H1 (cell line): Measurements from ENCODE around the gene MCM3. TPM values are rescaled to one million over a fixed set of nuclear protein-coding genes. Genes with fewer than 3 reads are reported as not detected.

ENCODE experiments used
- CTCF ChIA-PET: fragments of 300-600 bp; sonication (Branson Sonifier 250); formaldehyde crosslinking; loops from one replicate; lab custom pipeline; 2021; ENCODE audit not compliant: partially characterized antibody; lab: Charles Lee
- POLR2A ChIA-PET: fragments of 300-600 bp; sonication (Branson Sonifier 250); formaldehyde crosslinking; loops from one replicate; lab custom pipeline; 2021; ENCODE audit warnings: inconsistent platforms; ENCODE audit not compliant: partially characterized antibody; lab: Charles Lee
- DNase-seq, 2 experiments: peaks; one replicate each; pipeline versions ENCODE4 v3.0.0 to v3.0.0-alpha.2; 2010 to 2022; ENCODE audit warnings: low spot score in 2 of 2, low read depth in 1 of 2, mixed read lengths in 1 of 2
- FAIRE-seq: peaks from 2 replicates; lab custom pipeline; 2011; peaks lifted over from hg19 to GRCh38; lab: Jason Lieb, UNC
- H2AFZ ChIP-seq: 2 replicates; pipeline ENCODE4 v1.8.1; 2012; ENCODE audit warnings: low read length, inconsistent platforms
- H2AK5ac ChIP-seq: 2 replicates; pipeline ENCODE4 v1.6.1; 2013; ENCODE audit warnings: low read depth, low read length
- H2BK120ac ChIP-seq: replicated peaks from 2 replicates; pipeline ENCODE3; 2013; ENCODE audit warnings: low read depth, low read length, inconsistent platforms
- H2BK12ac ChIP-seq: 2 replicates; pipeline ENCODE4 v1.6.1; 2013; ENCODE audit warnings: low read depth, low read length
- H2BK15ac ChIP-seq: 2 replicates; pipeline ENCODE4 v1.6.1; 2013; ENCODE audit warnings: low read length
- H2BK20ac ChIP-seq: 2 replicates; pipeline ENCODE4 v1.6.1; 2013; ENCODE audit warnings: low read length
- H2BK5ac ChIP-seq: 2 replicates; pipeline ENCODE4 v1.6.1; 2013; ENCODE audit warnings: low read depth, low read length
- H3K14ac ChIP-seq: 2 replicates; pipeline ENCODE4 v1.6.1; 2013; ENCODE audit warnings: inconsistent platforms; ENCODE audit not compliant: insufficient read length
- H3K18ac ChIP-seq: 2 replicates; pipeline ENCODE4 v1.6.1; 2013; ENCODE audit warnings: low read length; ENCODE audit errors: extremely low read depth
- H3K23ac ChIP-seq: 2 replicates; pipeline ENCODE4 v1.6.1; 2013; ENCODE audit warnings: inconsistent platforms; ENCODE audit not compliant: insufficient read length
- H3K23me2 ChIP-seq: 2 replicates; pipeline ENCODE4 v1.6.1; 2013; ENCODE audit warnings: low read depth, low read length
- H3K27ac ChIP-seq: 2 replicates; pipeline ENCODE4 v1.6.1; 2011; ENCODE audit warnings: low read depth, low read length, inconsistent platforms
- H3K27me3 ChIP-seq, 4 experiments: replicated peaks in 1 of 4; 1 replicate in 1 of 4; 2 replicates in 3 of 4; pipeline versions ENCODE4 v1.6.1 to v1.8.1; 2011 to 2013; ENCODE audit warnings: low read length in 3 of 4, mild to moderate bottlenecking in 3 of 4, inconsistent platforms in 2 of 4, mixed read lengths in 2 of 4, moderate library complexity in 1 of 4; ENCODE audit not compliant: control insufficient read depth in 3 of 4, insufficient read depth in 3 of 4; ENCODE audit errors: extremely low read depth in 1 of 4
- H3K36me3 ChIP-seq, 4 experiments: 2 replicates each; pipeline versions ENCODE4 v1.6.1 to v1.8.1; 2011 to 2013; ENCODE audit warnings: mild to moderate bottlenecking in 4 of 4, low read length in 3 of 4, moderate library complexity in 2 of 4, control low read depth in 1 of 4, inconsistent platforms in 1 of 4; ENCODE audit not compliant: insufficient read depth in 4 of 4, control insufficient read depth in 2 of 4
- H3K4ac ChIP-seq: replicated peaks from 2 replicates; pipeline ENCODE3; 2013; ENCODE audit warnings: low read length, low read depth, mixed read lengths, inconsistent platforms; ENCODE audit not compliant: insufficient read length
- H3K4me1 ChIP-seq, 4 experiments: replicated peaks in 1 of 4; 1 replicate in 1 of 4; 2 replicates in 3 of 4; pipeline versions ENCODE4 v1.6.1 to v1.8.1; 2011 to 2013; ENCODE audit warnings: low read length in 3 of 4, inconsistent platforms in 2 of 4, mixed read lengths in 1 of 4; ENCODE audit not compliant: insufficient read depth in 4 of 4, control insufficient read depth in 3 of 4
- H3K4me2 ChIP-seq, 2 experiments: 2 replicates each; pipeline versions ENCODE4 v1.6.1 to v1.8.1; 2011 to 2013; ENCODE audit warnings: low read depth in 2 of 2, low read length in 2 of 2, control low read depth in 1 of 2, inconsistent platforms in 1 of 2, mild to moderate bottlenecking in 1 of 2; ENCODE audit not compliant: insufficient read depth in 1 of 2
- H3K4me3 ChIP-seq, 4 experiments: fragments of 200-600, 300-600 bp in 1 of 4; sonication (generic), shearing (Covaris generic), sonication (Bioruptor Twin) in 1 of 4; 2 replicates each; pipeline versions ENCODE4 v1.5.1 to v1.8.1; 2011 to 2016; ENCODE audit warnings: low read length in 4 of 4, low read depth in 3 of 4, control low read depth in 2 of 4, inconsistent platforms in 2 of 4, mild to moderate bottlenecking in 2 of 4, mixed read lengths in 1 of 4, moderate library complexity in 1 of 4; ENCODE audit not compliant: insufficient read depth in 2 of 4; ENCODE audit errors: extremely low read depth in 1 of 4
- H3K56ac ChIP-seq: replicated peaks from 2 replicates; pipeline ENCODE3; 2013; ENCODE audit warnings: low read depth, mild to moderate bottlenecking, mixed read lengths, low read length, inconsistent platforms; ENCODE audit not compliant: insufficient read length
- H3K79me1 ChIP-seq: 2 replicates; pipeline ENCODE4 v1.6.1; 2013; ENCODE audit warnings: low read depth, low read length, control low read depth
- H3K79me2 ChIP-seq, 2 experiments: 2 replicates each; pipeline versions ENCODE4 v1.6.1 to v1.8.1; 2012 to 2013; ENCODE audit warnings: low read length in 2 of 2, mild to moderate bottlenecking in 2 of 2, inconsistent platforms in 1 of 2; ENCODE audit not compliant: insufficient read depth in 2 of 2, control insufficient read depth in 1 of 2
- H3K9ac ChIP-seq, 4 experiments: replicated peaks in 1 of 4; 1 replicate in 1 of 4; 2 replicates in 3 of 4; pipeline versions ENCODE4 v1.6.1 to v1.8.1; 2011 to 2013; ENCODE audit warnings: low read depth in 3 of 4, low read length in 3 of 4, control low read depth in 2 of 4, mild to moderate bottlenecking in 2 of 4, moderate library complexity in 2 of 4, inconsistent platforms in 1 of 4; ENCODE audit errors: extremely low read depth in 1 of 4
- H3K9me3 ChIP-seq, 2 experiments: 2 replicates each; pipeline versions ENCODE4 v1.6.1 to v1.8.1; 2012 to 2013; ENCODE audit warnings: mild to moderate bottlenecking in 2 of 2, moderate library complexity in 2 of 2, control low read depth in 1 of 2, inconsistent platforms in 1 of 2, low read depth in 1 of 2, low read length in 1 of 2, mixed read lengths in 1 of 2; ENCODE audit not compliant: insufficient read depth in 2 of 2
- H4K20me1 ChIP-seq, 2 experiments: replicated peaks in 1 of 2; 2 replicates each; pipeline versions ENCODE3 to v1.8.1; 2011 to 2013; ENCODE audit warnings: inconsistent platforms in 2 of 2, low read length in 2 of 2, mild to moderate bottlenecking in 1 of 2; ENCODE audit not compliant: insufficient read depth in 2 of 2, control insufficient read depth in 1 of 2
- H4K5ac ChIP-seq: 2 replicates; pipeline ENCODE4 v1.6.1; 2013; ENCODE audit warnings: low read length, low read depth, mixed read lengths, inconsistent platforms; ENCODE audit not compliant: insufficient read length
- H4K8ac ChIP-seq: 2 replicates; pipeline ENCODE4 v1.8.0; 2013; ENCODE audit warnings: mild to moderate bottlenecking, moderate library complexity, low read length, inconsistent platforms; ENCODE audit not compliant: insufficient read depth; ENCODE audit errors: extremely low read depth
- H4K91ac ChIP-seq: replicated peaks from 2 replicates; pipeline ENCODE3; 2013; ENCODE audit warnings: low read length, mixed read lengths, inconsistent platforms; ENCODE audit not compliant: insufficient read length
- ATF2 ChIP-seq: IDR thresholded peaks from 2 replicates; pipeline ENCODE4 v1.6.1; 2012; ENCODE audit warnings: low read length, inconsistent platforms
- CTBP2 ChIP-seq: IDR thresholded peaks from 2 replicates; pipeline ENCODE4 v1.7.0; 2011; ENCODE audit warnings: borderline replicate concordance, mild to moderate bottlenecking, moderate library complexity, mixed read lengths, low read length; ENCODE audit not compliant: insufficient read depth, insufficient read length
- EP300 ChIP-seq, 2 experiments: IDR thresholded peaks; 1 replicate in 1 of 2; 2 replicates in 1 of 2; pipeline ENCODE4 v1.6.1; 2011 to 2012; ENCODE audit warnings: low read depth in 2 of 2, low read length in 2 of 2, mild to moderate bottlenecking in 2 of 2, borderline replicate concordance in 1 of 2, inconsistent platforms in 1 of 2, moderate library complexity in 1 of 2
- EZH2 ChIP-seq: fragments of 200-600 bp; sonication (generic); IDR thresholded peaks from 2 replicates; pipeline ENCODE4 v1.7.1; 2012; ENCODE audit warnings: low read depth, mild to moderate bottlenecking, moderate library complexity, low read length, inconsistent platforms; ENCODE audit not compliant: severe bottlenecking
- FOSL1 ChIP-seq: IDR thresholded peaks from 2 replicates; pipeline ENCODE4 v1.6.1; 2011; ENCODE audit warnings: mild to moderate bottlenecking, low read depth, low read length, moderate library complexity; ENCODE audit not compliant: insufficient read depth
- KDM4A ChIP-seq: IDR thresholded peaks from one replicate; pipeline ENCODE4 v1.7.1; 2012; ENCODE audit warnings: low read depth, mild to moderate bottlenecking, moderate library complexity, low read length, inconsistent platforms; ENCODE audit not compliant: severe bottlenecking
- MAFK ChIP-seq: IDR thresholded peaks from 2 replicates; pipeline ENCODE4 v1.6.1; 2012; ENCODE audit warnings: low read depth, mild to moderate bottlenecking, improper control_type of control experiment, low read length
- NANOG ChIP-seq: IDR thresholded peaks from 2 replicates; pipeline ENCODE4 v1.6.1; 2011; ENCODE audit warnings: low read length, low read depth, mild to moderate bottlenecking, inconsistent platforms; ENCODE audit not compliant: insufficient read depth, poor library complexity, severe bottlenecking
- POU5F1 ChIP-seq: IDR thresholded peaks from 2 replicates; pipeline ENCODE4 v1.6.1; 2011; ENCODE audit warnings: low read depth, mild to moderate bottlenecking, low read length, moderate library complexity
- SIRT6 ChIP-seq: IDR thresholded peaks from one replicate; pipeline ENCODE4 v1.7.1; 2012; ENCODE audit warnings: low read length, inconsistent platforms
- SRF ChIP-seq: IDR thresholded peaks from 2 replicates; pipeline ENCODE4 v1.6.1; 2011; ENCODE audit warnings: mild to moderate bottlenecking, low read depth, low read length, moderate library complexity
- ZNF274 ChIP-seq: IDR thresholded peaks from 2 replicates; pipeline ENCODE4 v1.7.0; 2012; ENCODE audit warnings: low read length, borderline replicate concordance; ENCODE audit errors: extremely low read depth
- WGBS, 2 experiments: shearing (Covaris generic) in 1 of 2; methylation state at CpG; one replicate each; pipeline versions ENCODE4 v1.1.6 to v1.1.7; 2013 to 2015; ENCODE audit warnings: low lambda C conversion rate in 2 of 2, mixed read lengths in 2 of 2, inconsistent platforms in 1 of 2, low coverage in 1 of 2, missing lambda C conversion rate in 1 of 2; ENCODE audit not compliant: insufficient replicate concordance in 2 of 2, insufficient coverage in 1 of 2, insufficient read length in 1 of 2; ENCODE audit errors: extremely low coverage in 1 of 2, missing lambda C conversion rate in 1 of 2; 5-methylcytosine and 5-hydroxymethylcytosine counted together
- polyA plus RNA-seq, 7 experiments: library from polyadenylated mRNA; depleted of rRNA in 3 of 7; stranded (reverse) in 5 of 7; unstranded in 2 of 7; fragments of >200 nt in 5 of 7; fragments of 200-250 nt in 2 of 7; gene quantifications; 1 replicate in 5 of 7; 2 replicates in 1 of 7; 4 replicates in 1 of 7; pipeline versions ENCODE4 v1.2.1 to v1.2.3, GENCODE V29; 2011 to 2013; ENCODE audit warnings: missing spikeins in 2 of 7, mixed read lengths in 2 of 7
- total RNA-seq: library from RNA; stranded (reverse); fragmentation: NEBNext Ultra II Directional; extraction: Animal tissue kit (Norgen Biotek cat#: 25700); gene quantifications from 2 replicates; pipeline ENCODE4 v1.2.1, GENCODE V29; 2021

Gene MCM3
- total and polyA plus RNA-seq, 2 of the 8 experiments (the other 6 are each of a cell fraction or from before 2014, with no cell fraction given): 275 to 293 TPM

DNA sequence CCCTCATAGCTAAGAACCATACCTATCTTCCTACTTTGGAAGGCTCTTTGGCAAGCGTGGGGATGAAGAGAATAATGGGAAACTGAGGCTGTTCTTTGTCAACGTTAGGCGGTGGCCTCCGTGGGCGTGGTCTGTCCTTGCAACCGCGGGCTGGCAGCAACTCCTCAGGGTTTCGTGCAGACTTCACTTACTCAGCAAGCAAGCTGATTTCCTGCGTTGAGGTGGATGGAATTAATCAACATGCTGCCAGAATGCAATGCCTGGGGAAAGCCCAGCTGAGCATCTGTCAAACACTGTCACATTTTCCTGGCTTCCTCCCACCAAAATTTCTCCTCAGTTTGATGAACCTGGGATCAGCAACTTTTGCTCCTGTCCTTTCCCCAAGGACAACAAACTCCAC lies 31.0 kb downstream of the MCM3 start:
- H3K4ac ChIP-seq: no peak overlapping the region
- no peak overlapping the region for H2BK20ac ChIP-seq
- no peak overlapping the region for H2BK15ac ChIP-seq
- no peak overlapping the region for H3K56ac ChIP-seq
- 0 out of 4 replicates have a peak, but pooled peaks cover 0 to 9% of the 10 kb centered on the region in 2 experiments for H3K9me3 ChIP-seq
- no peak overlapping the region for H2BK12ac ChIP-seq
- H4K8ac ChIP-seq: no peak overlapping the region
- H3K4me3 ChIP-seq: no peak overlapping the region
- ChIA-PET CTCF (interaction anchor here (0.7 to 6.0 kb wide), 5 partner anchors 10 to 91 kb away, joined by 4 to 53 read pairs (median 4); no protein-coding TSS in a partner anchor), POLR2A (interaction anchor here (1.3 to 15.5 kb wide), 2 partner anchors 10 to 21 kb away, joined by 3 to 198 read pairs; no protein-coding TSS in a partner anchor)
- H4K5ac ChIP-seq: no peak overlapping the region
- H3K4me2 ChIP-seq: no peak overlapping the region
- no peak overlapping the region for H2BK5ac ChIP-seq
- no peak for FAIRE-seq
- H2AK5ac ChIP-seq: no peak overlapping the region
- H3K79me2 ChIP-seq: no peaks in the 10 kb centered on the region
- H2BK120ac ChIP-seq: no peak overlapping the region
- no peak overlapping the region for H2AFZ ChIP-seq
- no peak for DNase-seq
- H4K20me1 ChIP-seq: no peaks in the 10 kb centered on the region
- no peak overlapping the region for H3K9ac ChIP-seq
- no peaks in the 10 kb centered on the region for H3K23me2 ChIP-seq
- no peak overlapping the region for H3K23ac ChIP-seq
- no peak overlapping the region for H3K27ac ChIP-seq
- no peak overlapping the region for H3K14ac ChIP-seq
- H3K18ac ChIP-seq: no peak overlapping the region
- H3K4me1 ChIP-seq: no peaks in the 10 kb centered on the region
- no peaks in the 10 kb centered on the region for H3K36me3 ChIP-seq
- no peak overlapping the region for H4K91ac ChIP-seq
- no peaks in the 10 kb centered on the region for H3K79me1 ChIP-seq
- no peaks in the 10 kb centered on the region for H3K27me3 ChIP-seq
- 80% methylated on average over 9 of the region's 9 CpGs; no CpG with 5 or more reads in 1 of the 2 experiments for WGBS, 2 experiments
- TF ChIP-seq MAFK (no peak), SRF (no peak), EZH2 (no peak), EP300 (IDR thresholded peaks at IDR 0.05; ENCODE audit: borderline replicate concordance in 1 of 2, low read depth in 2 of 2, low read length in 2 of 2) (no peak), KDM4A (no peak), SIRT6 (no peak), ZNF274 (no peak), CTBP2 (no peak), FOSL1 (no peak), NANOG (no peak), ATF2 (no peak), POU5F1 (no peak)
